HG03175 (cell line): ENCODE data around the gene PCDHGA4.
"Not testable (repeated sequence)": the region's sequence is repeated elsewhere in the genome, so short reads cannot be mapped to it uniquely, and the experiment has no call there.

ENCODE experiments used
- ATAC-seq: cut with Tn5 transposase; IDR thresholded peaks from one replicate; pipeline ENCODE4 v1.9.1; 2021; ENCODE audit warnings: mild to moderate bottlenecking, moderate library complexity; ENCODE audit not compliant: unreplicated experiment

Gene PCDHGA4

GRCh38 chr5:141354900-141355469, at the start of gene PCDHGA4:
Gene PCDHGA4, plus strand, starts transcription at chr5:141355021. Its CDS starts 87 bp downstream, at chr5:141355108.
- ATAC-seq: no peak

- no peak for ATAC-seq
Measured at GRCh38 chr5:141306630-141307029, 48.2 kb upstream of the PCDHGA4 start.

GRCh38 chr5:141313711-141314110, 41.1 kb upstream of the PCDHGA4 start:
- no peak for ATAC-seq

GRCh38 chr5:141316963-141317362, 37.9 kb upstream of the PCDHGA4 start:
- ATAC-seq: not testable (repeated sequence)

DNA sequence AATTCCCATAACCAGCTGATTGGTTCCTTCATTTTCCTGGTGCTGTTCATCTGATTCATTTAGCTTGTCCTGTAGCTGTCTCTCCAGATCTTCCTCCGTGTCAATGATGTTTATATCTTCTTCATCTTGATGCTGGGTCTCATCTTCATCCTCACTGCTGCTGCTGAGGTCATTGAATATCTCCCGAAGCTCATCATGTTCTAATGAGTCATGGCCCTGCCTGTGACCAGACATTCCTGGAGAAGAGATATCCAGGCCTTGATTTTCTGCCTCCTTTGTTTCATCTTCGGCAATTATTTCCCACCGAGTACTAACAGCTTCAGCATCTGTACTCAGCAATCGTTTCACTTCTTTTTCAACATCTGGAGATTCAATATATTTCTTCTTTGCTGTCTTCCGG, 35.6 kb upstream of the PCDHGA4 start:
- no peak for ATAC-seq

DNA sequence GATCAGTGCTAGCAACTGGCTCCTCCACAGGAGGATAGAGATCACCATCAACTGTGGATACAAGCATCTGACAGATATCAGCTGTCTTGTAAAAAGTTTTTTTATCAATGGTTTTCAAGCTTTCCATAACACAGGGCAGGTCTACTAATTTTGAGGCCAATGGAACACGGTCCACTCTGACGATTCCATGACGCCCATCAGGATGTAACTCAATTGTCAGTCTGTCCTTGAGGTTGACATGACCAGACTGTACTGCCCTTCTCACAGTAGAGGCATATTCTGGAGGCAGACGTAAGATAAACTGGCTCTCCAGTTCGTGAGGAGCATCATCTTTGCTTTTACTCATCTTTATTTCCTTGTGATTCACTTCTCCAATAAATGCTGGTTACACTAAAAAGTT, 35.1 kb upstream of the PCDHGA4 start:
- no peak for ATAC-seq

GRCh38 chr5:141320225-141321169, 34.3 kb upstream of the PCDHGA4 start, which contains the start of gene TAF7:
Gene TAF7, minus strand, starts transcription at chr5:141320784. Its CDS starts 740 bp downstream, at chr5:141320044.
- ATAC-seq: peak; percentile 93

DNA sequence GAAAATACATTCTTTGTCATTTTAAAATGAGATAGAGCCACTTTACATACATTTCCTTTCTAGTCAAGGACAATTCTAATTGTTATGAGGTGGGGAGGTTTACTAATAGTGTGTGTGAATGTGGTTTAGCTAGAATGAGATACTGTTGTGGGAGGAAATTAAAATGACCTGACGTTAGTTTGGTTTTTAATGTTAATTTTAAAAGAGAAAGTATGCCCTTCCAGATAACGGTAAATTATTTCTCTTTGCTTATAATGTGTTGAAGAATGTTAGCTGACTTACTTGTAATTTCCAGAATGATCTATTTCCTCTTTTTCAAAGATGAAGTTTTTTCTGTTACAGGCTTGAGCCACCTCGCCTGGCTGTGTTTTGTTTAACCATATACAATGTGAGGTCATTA, 32.6 kb upstream of the PCDHGA4 start:
- no peak for ATAC-seq

DNA sequence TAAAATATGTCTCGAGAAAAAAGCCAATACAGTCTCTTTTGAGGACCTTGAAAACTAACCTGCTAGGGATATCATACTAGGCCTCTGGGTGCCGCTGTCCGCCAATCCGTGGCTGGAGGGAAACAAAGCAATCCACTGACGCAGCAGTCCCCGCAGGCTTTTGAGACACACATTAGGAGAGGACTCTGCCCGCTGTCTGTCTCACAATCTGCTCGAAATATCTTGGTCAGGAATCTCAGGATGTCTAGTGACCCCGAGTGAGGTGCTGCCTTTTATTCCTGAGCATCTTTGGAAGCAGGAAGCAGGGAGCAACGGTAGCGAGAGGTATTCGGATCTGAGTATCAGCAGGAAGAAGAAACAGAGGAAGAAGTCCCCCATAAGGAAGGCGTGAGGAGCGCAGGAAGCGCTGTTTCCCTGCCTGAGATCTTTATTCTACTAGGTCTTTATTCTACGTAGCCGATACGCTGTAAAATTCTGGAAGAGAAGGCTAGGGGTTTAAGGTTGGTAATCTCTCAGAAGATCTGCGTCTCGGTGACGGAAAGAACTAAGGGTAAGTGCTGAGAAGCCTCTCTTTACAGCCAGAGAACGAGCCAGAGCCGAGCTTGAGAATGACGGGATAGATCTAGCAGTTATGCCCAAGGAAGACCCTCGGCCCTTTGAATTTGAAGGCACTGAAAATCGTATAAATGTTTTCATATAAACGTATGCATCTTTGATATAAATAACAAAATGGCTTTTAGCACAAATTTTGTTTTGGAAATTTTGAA, 28.6 kb upstream of the PCDHGA4 start:
- ATAC-seq: peak; percentile 80

DNA sequence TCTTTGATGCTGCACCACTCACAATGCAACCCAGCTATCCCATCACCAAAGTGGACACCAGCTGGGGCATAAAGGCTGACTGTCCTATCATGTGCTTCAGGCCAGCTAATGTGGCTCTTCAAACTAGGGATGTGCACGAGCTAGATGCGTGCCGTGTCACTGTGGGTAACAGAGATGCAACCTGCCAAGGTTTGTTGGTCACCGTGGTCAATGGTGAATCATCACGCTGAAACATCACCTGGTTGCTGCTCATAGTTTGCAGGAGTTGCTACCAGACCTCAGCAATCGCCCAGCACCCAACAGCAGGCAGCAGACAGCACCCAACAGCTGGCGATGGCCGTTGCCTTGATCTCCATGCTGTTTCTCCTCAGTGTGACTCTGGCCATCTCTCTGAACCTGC, 26.6 kb upstream of the PCDHGA4 start:
- ATAC-seq: no peak

DNA sequence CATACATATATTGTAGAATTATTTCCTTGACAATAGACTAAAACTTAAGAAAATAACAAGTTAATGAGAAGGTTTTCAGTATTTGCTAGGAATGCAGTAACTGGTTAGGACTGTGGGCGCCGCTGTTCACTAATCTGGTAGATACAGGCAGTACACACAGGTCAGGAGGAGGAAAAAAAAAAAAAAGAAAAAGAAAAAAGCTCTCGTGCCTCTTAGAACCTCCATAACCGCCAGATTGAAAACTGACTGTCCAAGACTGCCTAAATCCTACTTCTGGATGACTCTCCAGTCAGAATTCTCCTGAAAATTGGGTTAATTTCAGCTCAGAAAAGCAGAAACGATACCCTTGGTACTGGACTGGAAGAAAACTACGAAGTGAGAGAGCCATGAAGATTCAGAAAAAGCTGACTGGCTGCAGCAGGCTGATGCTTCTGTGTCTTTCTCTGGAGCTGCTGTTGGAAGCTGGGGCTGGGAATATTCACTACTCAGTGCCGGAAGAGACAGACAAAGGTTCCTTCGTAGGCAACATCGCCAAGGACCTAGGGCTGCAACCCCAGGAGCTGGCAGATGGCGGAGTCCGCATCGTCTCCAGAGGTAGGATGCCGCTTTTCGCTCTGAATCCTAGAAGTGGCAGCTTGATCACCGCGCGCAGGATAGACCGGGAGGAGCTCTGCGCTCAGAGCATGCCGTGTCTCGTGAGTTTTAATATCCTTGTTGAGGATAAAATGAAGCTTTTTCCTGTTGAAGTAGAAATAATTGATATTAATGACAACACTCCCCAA, 24.3 kb upstream of the PCDHGA4 start, which contains the start of gene PCDHGA1:
Gene PCDHGA1, plus strand, starts transcription at position 216 of the 782 bp plus-strand sequence.
- no peak for ATAC-seq

GRCh38 chr5:141332571-141332970, 22.2 kb upstream of the PCDHGA4 start:
- ATAC-seq: not testable (repeated sequence)

DNA sequence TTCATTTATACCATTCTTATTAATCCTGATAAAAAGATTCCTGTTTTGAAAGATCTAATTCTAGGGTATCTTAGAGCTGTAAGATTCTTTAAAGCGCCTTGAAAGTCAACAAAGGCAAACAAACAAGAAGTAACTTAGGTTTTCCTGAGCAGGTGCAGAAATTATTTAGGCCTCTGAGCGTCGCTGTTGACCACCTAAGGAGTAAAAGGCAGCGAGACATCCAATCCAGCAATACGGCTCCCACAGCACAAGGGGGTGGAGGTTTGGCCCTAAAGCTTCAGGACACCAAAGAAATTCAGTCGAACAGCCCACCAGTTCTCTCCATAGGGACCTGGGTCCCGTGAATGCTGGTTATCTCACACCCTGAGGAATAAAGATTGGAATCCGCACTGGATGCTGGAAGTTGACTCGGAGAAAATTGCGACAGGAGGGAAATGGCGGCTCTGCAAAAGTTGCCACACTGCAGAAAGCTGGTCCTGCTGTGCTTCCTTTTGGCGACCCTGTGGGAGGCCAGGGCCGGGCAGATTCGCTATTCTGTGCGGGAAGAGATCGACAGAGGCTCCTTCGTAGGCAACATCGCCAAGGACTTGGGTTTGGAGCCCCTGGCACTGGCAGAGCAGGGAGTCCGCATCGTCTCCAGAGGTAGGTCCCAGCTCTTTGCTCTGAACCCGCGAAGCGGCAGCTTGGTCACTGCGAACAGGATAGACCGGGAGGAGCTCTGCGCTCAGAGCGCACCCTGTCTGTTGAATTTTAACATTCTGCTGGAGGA, 16.1 kb upstream of the PCDHGA4 start, which contains the start of gene PCDHGA2:
Gene PCDHGA2, plus strand, starts transcription at position 223 of the 769 bp plus-strand sequence.
- no peak for ATAC-seq

GRCh38 chr5:141340781-141341354, 14.0 kb upstream of the PCDHGA4 start:
- ATAC-seq: not testable (repeated sequence)

DNA sequence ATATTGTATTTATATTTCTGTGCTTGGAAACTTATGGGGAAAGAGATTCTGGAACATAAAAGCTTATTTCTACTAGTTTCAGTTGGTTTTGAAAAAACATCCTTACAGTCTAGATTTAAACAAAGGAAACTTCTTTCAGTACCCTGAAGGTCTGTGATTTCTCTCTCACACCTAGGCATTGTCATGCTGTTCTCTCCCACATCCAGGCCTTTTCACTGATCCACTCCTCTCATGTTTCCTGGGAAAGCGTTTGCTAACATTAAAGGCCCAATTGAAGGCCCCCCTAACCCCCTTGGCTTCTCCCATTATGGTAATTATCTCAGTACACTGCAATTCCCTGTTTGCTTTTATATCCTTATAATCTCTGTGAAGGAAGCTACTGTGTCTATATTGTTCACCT, 12.0 kb upstream of the PCDHGA4 start:
- ATAC-seq: no peak

DNA sequence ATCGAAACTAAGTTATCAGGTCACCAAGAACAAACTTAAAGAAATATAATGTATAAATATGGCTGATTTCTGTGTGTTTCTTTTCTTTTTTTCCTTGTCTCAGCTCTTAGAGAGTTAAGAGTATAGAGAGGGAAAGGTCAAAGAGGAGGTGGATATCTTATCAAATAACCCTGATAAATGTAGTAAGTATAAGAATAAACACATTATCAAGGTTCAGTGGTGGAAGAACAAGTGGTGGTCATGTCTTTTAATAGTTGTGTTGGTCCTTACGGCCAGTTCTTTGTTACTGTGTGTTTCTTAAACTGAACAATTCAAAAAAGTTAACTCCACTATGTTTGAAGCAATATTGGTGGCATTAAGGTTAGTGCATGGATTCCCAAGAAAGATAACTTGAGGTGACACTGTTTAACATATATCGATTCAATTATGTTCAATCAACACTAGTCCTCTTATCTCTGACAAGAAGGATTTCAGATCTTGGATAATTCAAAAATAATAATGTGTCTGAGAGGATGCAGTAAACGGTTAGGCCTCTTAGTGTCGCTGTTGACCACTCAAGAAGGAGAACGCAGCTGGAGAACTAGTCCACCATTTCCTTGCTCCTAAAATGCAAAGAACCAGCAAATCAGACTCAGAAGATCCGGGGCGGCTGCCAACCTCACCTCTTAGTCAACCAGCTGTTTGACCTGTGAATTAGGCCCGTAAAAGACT, 11.4 kb upstream of the PCDHGA4 start, which contains the start of gene PCDHGA3:
Gene PCDHGA3, plus strand, starts transcription at position 588 of the 711 bp plus-strand sequence. CDS start 205 bp downstream, outside the sequence.
- no peak for ATAC-seq

DNA sequence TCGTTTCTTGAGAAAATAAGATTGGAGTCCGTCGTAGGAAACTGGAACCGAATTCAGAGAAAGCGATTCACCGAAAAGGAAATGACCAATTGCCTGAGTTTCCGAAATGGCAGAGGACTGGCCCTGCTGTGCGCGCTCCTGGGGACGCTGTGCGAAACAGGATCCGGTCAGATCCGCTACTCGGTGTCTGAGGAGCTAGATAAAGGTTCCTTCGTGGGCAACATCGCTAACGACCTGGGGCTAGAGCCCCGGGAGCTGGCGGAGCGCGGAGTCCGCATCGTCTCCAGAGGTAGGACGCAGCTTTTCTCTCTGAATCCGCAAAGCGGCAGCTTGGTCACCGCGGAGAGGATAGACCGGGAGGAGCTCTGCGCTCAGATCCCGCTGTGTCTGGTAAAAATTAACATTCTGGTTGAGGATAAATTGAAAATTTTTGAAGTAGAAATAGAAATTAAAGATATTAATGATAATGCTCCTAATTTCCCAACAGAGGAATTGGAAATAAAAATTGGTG, 10.8 kb upstream of the PCDHGA4 start:
- no peak for ATAC-seq

DNA sequence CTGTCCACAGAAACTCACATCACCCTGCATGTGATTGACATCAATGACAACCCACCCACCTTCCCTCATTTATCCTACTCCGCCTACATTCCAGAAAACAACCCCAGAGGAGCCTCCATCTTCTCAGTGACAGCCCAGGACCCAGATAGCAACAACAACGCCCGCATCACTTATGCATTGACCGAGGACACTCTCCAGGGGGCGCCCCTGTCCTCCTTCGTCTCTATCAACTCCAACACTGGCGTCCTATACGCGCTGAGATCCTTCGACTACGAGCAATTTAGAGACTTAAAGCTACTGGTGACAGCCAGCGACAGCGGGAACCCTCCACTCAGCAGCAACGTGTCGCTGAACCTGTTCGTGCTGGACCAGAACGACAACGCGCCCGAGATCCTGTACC, 9.5 kb upstream of the PCDHGA4 start:
- ATAC-seq: no peak
